Large intestine (tissue), 3 donors: Measurements from ENCODE around the gene SORBS1. TPM values are rescaled to one million over a fixed set of nuclear protein-coding genes. Genes with fewer than 3 reads are reported as not detected.

Experiments used
- DNase-seq, 2 donors: peaks; one replicate each; pipeline versions ENCODE4 v3.0.0 to v3.0.0-alpha.2; 2013
- H3K27ac ChIP-seq: one replicate; pipeline ENCODE4 v1.5.1; 2013; ENCODE audit warnings: low read length
- H3K27me3 ChIP-seq: 2 replicates; pipeline ENCODE4 v1.6.1; 2013; ENCODE audit warnings: low read length; ENCODE audit not compliant: control insufficient read depth, insufficient read depth
- H3K36me3 ChIP-seq: 2 replicates; pipeline ENCODE4 v1.6.1; 2013; ENCODE audit warnings: low read length; ENCODE audit not compliant: control insufficient read depth, insufficient read depth
- H3K4me1 ChIP-seq: one replicate; pipeline ENCODE4 v1.6.1; 2013; ENCODE audit warnings: low read length; ENCODE audit not compliant: control insufficient read depth, insufficient read depth
- H3K4me3 ChIP-seq: one replicate; pipeline ENCODE4 v1.5.1; 2013; ENCODE audit warnings: low read length
- H3K9me3 ChIP-seq: one replicate; pipeline ENCODE4 v1.6.1; 2013; ENCODE audit warnings: mild to moderate bottlenecking, low read depth, low read length, moderate library complexity; ENCODE audit not compliant: control insufficient read depth
- WGBS: methylation state at CpG from one replicate; pipeline ENCODE4 v1.1.5; 2013; ENCODE audit warnings: low lambda C conversion rate; ENCODE audit not compliant: insufficient coverage; 5-methylcytosine and 5-hydroxymethylcytosine counted together
- polyA plus RNA-seq: library from polyadenylated mRNA; unstranded; fragments of 120-200 nt; gene quantifications from one replicate; pipeline ENCODE4 v1.2.1, GENCODE V29; 2013

Gene SORBS1
- polyA plus RNA-seq, 1 donor, result 60.2 TPM

DNA sequence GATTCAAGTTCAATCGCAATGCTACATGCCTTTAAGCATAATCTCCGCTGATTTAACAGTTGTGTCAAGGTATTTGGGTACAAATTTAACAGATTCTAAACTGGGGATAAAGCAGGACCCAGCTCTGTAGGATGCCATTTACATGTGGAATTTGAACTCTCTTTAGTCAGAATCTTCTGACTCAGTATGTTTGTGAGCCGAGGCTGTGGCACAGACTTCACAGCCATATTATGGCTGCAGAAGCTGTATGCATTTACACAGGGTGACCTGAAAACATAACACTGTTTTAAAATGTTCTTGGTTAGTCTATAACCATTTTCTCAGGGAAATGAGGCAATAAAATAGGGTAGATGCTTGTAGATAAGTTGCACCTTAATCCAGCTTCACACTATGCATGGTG, 279.1 kb downstream of the SORBS1 start:
- H3K27ac ChIP-seq, result peak overlapping the region; percentile 74
- no CpG with 5 or more reads among the region's 3 CpGs for WGBS
- peaks cover 64% of the 10 kb centered on the region for H3K4me1 ChIP-seq

DNA sequence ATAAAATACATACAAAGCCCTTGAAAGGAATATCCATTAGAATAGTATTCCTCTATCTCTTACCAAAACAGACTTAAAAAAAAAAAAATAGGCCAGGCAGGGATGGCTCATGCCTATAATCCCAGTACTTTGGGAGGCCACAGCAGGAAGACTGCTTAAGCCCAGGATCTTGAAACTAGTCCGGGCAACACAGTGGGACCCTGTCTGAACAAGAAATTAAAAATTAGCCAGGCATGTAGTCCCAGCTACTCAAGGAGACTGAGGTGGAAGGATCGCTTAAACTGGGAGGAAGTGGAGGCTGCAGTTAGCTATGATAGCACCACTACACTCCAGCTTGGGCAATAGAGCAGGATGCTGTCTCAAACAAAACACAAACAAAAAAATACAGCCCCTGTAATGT, 280.0 kb downstream of the SORBS1 start:
- H3K9me3 ChIP-seq, result no peaks in the 10 kb centered on the region
- no peaks in the 10 kb centered on the region for H3K27me3 ChIP-seq
- peaks cover 4% of the 10 kb centered on the region for H3K36me3 ChIP-seq
- peaks cover 65% of the 10 kb centered on the region for H3K4me1 ChIP-seq
- DNase-seq, result no peak
- peak overlapping the region; percentile 74 for H3K27ac ChIP-seq
- no peak overlapping the region for H3K4me3 ChIP-seq
- WGBS, result no CpG with 5 or more reads among the region's 2 CpGs

More for the DNA sequence above, 279.1 kb downstream of the SORBS1 start:
- Histone ChIP-seq H3K36me3 (peaks cover 7% of the 10 kb centered on the region), H3K27me3 (no peaks in the 10 kb centered on the region), H3K9me3 (no peaks in the 10 kb centered on the region), H3K4me3 (no peak overlapping the region)
- DNase-seq, result peak in 1 of 2 donors; percentile 71

DNA sequence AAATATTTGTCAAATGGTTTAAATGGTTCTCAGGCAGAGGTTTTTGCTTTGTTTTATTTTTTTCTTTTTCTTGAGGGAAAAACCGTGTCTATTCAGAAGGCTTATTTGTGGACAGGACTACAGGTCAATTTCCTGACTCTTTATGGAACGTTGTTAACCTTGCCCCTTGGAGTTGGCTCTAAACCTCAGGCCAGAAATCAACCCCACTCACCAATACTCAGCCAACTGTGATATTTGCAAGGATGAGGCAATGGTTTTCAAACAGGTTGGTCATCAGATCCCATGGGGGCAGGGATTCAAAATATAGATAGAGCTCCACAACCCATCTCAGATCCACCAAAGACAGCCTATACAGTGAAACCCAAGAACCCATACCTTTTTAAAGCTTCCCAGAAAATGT, 280.5 kb downstream of the SORBS1 start:
- peak in 1 of 2 donors; percentile 52 for DNase-seq

DNA sequence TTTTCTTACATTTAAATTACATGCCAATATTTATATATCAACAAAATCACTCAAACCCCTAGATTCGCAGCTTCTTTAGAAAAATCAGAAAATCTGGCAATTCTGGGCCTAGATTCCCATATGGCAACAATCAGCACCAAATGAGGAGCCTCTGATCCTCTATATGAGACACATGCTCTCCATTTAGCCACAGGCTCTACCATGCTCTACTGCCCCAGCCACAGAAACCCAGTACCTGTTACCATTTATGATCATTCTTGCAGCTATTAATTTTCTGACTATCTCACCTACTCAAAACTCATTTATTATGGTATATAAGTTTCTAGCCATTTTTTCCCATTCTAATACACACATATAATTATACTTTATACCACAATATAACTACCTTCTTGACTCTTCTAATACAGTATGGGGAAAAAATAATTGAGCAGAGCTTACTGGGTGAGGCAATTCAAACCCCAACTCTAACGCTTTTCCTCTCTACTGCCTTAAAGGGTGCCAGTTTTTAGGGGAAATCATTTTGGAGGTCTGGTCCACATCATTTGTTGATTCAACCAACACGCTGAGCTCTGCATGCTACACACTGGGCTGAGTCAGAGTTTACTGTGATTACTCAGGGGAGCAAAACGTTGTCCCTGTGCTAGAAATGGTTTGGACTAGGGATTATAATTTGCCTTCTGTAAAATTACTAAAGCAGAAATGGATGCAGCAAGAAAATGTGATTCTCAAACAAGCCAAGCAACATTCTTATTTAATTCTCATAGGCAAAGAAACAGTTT, 281.9 kb downstream of the SORBS1 start:
- Histone ChIP-seq H3K9me3 (no peaks in the 10 kb centered on the region), H3K4me1 (peaks cover 75% of the 10 kb centered on the region), H3K36me3 (no peaks in the 10 kb centered on the region), H3K4me3 (no peak overlapping the region), H3K27me3 (no peaks in the 10 kb centered on the region), H3K27ac (peak overlapping the region; percentile 87)
- no CpG with 5 or more reads among the region's 4 CpGs for WGBS
- DNase-seq, result no peak

More for the DNA sequence above, 280.5 kb downstream of the SORBS1 start:
- H3K27ac ChIP-seq, result peak overlapping the region; percentile 74
- no peak overlapping the region for H3K4me3 ChIP-seq
- peaks cover 4% of the 10 kb centered on the region for H3K36me3 ChIP-seq
- peaks cover 70% of the 10 kb centered on the region for H3K4me1 ChIP-seq
- no peaks in the 10 kb centered on the region for H3K27me3 ChIP-seq
- H3K9me3 ChIP-seq, result no peaks in the 10 kb centered on the region
- WGBS, result no CpG with 5 or more reads among the region's 2 CpGs

DNA sequence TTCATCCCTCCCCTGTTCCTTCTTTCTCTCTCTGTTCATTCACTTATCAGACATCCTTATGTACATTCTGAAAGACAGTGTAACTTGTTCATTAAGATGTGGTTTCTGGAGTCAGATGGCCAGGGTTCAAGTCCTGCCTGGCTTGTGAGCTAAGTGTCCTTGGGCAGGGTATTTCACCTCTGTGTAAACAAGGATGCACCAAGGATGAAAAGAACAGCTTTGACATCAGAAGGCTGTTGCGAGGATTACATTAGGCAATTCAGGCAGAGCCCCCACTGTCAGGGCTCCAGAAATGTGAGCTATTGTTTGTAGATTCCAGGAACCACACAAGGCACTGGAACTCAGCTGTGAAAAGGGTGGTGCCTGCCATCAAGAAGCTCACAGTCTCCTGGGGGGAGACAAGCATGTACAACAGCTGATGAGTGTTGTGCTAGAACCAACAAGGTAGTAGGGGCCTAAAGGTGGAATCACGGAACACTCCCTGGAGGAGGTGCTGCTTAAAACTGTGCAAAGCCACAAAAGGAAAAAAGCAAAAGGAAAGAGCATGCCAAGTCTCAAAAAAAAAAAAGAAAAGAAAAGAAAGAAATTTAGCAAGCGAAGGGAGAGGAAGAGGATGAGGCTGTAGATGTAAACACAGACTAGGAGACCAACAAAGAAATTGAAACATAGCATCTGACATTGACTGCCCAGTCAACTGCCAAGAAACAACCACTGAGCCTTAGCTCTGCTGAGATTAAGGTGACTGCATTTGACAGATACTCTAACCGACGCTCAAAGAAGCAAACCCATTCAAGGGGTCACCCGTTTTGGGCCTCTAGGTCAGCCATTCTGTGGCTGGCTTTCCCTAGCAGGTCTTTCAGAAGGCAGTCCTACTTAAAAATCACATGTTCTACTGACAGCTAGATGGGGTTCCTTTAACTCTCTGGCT, 282.8 kb downstream of the SORBS1 start:
- Histone ChIP-seq H3K36me3 (no peaks in the 10 kb centered on the region), H3K4me3 (no peak overlapping the region), H3K27ac (peak overlapping the region; percentile 87), H3K4me1 (peaks cover 82% of the 10 kb centered on the region), H3K9me3 (no peaks in the 10 kb centered on the region), H3K27me3 (no peaks in the 10 kb centered on the region)
- 100% methylated on average over 2 of the region's 6 CpGs for WGBS
- DNase-seq, result no peak

DNA sequence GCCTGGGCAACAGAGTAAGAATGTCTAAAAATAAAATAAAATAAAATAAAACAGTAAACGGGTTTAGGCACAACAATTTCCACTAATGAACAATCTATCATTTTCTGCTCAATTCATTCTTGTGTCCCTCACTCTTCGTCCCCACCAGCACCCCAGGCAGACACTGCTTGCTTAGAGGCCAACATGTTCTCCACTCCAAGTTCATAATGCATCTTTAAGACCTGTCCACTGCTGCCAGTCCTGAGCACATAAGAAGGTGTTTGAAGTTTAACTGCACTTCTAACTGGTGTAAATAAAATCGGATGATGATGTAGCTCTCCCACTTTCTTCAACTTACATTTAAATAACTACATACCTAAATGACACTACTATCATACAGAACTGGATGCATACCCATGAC, 283.6 kb downstream of the SORBS1 start:
- H3K4me1 ChIP-seq, result peaks cover 85% of the 10 kb centered on the region
- no peaks in the 10 kb centered on the region for H3K27me3 ChIP-seq
- WGBS, result 78% methylated on average over 3 of the region's 3 CpGs
- H3K9me3 ChIP-seq, result no peaks in the 10 kb centered on the region
- no peak for DNase-seq
- no peaks in the 10 kb centered on the region for H3K36me3 ChIP-seq
- H3K4me3 ChIP-seq, result no peak overlapping the region
- peak overlapping the region; percentile 87 for H3K27ac ChIP-seq

DNA sequence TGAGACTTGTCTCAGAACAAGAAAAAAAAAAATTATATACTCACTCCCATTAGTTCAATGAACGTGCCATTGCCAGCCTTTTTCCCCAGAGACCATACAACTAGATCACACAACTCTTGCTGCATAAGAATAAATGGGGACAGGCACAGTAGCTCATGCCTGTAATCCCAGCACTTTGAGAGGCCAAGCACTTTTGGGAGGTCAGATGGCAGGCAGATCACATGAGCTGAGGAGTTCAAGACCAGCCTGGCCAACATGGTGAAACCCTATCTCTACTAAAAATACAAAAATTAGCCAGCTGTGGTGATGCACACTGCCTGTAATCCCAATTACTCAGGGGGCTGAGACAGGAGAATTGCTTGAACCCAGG, 284.0 kb downstream of the SORBS1 start:
- H3K4me1 ChIP-seq, result peaks cover 83% of the 10 kb centered on the region
- no peaks in the 10 kb centered on the region for H3K9me3 ChIP-seq
- H3K4me3 ChIP-seq, result no peak overlapping the region
- no peaks in the 10 kb centered on the region for H3K36me3 ChIP-seq
- H3K27me3 ChIP-seq, result no peaks in the 10 kb centered on the region
- H3K27ac ChIP-seq, result peak overlapping the region; percentile 87
- no peak for DNase-seq
- 100% methylated on average over 1 of the region's 1 CpG for WGBS

DNA sequence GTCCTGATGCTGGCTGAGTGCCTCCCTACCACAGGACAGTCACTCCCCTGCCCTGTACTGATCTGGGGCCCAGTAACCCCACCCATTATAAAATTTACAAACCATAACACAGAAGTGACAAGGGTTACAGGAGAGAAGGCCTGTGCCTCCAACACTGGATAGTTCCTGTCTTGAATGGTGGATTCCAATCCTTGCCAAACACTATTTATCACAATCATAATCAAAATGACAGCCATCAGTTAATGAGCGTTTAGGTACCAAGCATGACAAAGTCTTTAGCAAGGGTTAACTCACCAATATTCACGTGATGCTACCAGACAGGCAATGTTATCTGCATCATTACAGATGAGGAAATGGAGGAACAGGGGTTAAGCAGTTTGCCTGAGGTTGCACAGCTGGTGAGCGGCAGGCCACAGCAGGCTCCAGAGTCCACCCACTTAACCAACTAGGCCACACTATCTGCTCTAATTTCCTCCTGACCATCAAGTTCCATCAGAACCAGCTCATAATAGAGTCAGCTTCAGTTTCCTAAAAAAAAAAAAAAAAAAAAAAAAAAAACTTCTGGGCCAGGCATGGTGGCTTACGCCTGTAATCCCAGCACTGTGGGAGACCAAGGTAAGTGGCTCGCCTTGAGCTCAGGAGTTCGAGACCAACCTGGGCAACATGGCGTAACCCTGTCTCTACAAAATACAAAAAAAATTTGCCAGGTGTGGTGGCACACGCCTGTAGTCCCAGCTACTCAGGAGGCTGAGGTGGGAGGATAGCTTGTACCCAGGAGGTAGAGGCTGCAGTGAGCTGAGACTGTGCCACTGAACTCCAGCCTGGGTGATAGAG, 284.6 kb downstream of the SORBS1 start:
- no CpG with 5 or more reads among the region's 8 CpGs for whole genome bisulfite sequencing
- Histone ChIP-seq H3K27ac (peak overlapping the region; percentile 87), H3K4me1 (peaks cover 78% of the 10 kb centered on the region), H3K4me3 (no peak overlapping the region), H3K9me3 (no peaks in the 10 kb centered on the region), H3K27me3 (no peaks in the 10 kb centered on the region), H3K36me3 (no peaks in the 10 kb centered on the region)
- DNase-seq, result peak; percentile 79 to 92

DNA sequence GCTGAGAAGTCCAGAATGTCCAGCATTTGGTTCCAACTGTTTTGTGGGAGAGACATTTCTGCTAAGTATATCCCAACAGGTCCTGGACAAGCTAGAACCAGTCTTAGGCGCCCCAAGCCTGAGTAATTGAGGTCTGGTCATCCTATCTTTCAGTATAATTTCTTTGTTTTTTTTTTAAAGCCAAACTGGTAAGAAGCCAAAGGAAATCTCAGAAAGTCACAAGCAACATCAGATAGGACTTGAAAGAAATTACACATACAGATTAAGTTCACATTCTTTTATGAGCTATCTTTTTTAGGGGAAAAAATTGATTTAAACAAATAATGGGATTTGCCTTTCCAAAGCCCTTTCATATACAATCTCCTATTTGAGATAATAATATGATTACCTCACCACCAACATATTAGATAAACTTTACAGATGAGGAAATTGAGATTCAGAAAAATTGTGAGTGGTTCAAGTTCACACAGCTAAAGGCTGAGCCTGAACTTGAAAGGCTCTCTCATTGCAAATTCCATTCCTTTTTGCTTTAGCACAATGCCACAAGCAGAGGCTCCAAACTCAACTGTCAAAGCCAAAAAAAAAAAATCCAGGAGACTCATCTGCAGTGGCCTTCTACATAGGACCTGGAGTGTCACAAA, 285.3 kb downstream of the SORBS1 start:
- H3K36me3 ChIP-seq, result peaks cover 2% of the 10 kb centered on the region
- WGBS, result no CpG with 5 or more reads among the region's 1 CpG
- no peak overlapping the region for H3K4me3 ChIP-seq
- H3K4me1 ChIP-seq, result peaks cover 75% of the 10 kb centered on the region
- H3K27ac ChIP-seq, result peak overlapping the region; percentile 87
- no peaks in the 10 kb centered on the region for H3K9me3 ChIP-seq
- DNase-seq, result peak in 1 of 2 donors; percentile 51
- H3K27me3 ChIP-seq, result no peaks in the 10 kb centered on the region
